ENCODE data around the gene YARS1.
"Not testable (repeated sequence)": the region's sequence is repeated elsewhere in the genome, so short reads cannot be mapped to it uniquely, and the experiment has no call there.

YARS1 gene

DNA sequence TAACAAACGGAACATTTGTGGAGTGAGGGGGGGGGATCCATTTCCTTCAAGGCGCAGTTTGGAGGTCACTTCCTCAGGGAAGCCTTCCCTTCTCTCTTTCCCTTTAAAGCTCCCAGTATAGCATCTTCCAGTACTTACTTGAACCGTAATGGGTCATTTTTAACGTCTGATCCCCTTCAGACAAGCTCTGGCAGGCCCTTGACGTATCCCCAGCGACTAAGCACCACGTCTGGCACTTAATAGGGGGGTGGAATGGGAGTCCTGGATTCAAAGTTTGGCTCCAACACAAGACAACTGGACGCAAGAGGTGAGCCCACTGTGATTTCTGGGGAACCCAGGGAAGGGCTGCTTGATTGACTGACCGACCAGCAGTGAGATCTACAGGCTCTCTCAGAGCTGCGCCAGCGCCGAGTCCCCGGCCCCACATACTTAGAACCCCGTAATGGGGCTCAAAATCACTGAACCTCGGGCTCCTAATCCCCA is 441 bp downstream of the YARS1 start:
- no peak for DNase-seq

DNA sequence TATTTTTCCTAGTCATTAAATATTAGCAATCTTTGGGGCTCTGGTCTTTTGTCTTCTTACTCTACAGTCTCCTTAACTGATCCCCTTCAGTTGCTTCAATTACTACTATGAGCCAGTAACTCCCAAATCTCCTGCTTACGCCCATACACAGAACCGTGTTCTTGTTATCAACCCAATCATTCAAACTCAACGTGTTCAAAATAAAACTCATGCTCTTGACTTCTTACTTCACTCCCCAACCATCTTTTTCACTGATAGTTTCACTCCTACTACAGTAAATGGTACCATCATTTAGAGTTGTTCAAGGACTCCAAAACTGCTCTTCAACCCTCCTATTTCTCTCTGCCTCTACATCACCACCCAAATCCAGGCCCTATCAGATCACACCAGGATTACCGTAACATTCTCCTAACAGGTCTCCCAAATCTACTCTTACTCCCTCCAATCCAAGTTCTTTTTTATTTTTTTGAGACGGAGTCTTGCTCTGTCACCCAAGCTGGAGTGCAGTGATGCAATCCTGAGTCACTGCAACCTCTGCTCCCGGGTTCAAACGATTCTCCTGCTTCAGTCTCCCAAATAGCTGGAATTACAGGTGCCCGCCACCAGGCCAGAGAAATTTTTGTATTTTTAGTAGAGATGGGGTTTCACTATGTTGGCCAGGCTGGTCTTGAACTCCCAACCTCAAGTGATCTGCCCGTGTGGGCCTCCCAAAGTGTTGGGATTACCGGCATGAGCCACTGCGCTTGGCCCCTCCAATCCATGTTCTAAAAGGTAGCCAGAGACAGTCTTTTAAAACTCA is 3.0 kb downstream of the YARS1 start:
- DNase-seq: no peak

DNA sequence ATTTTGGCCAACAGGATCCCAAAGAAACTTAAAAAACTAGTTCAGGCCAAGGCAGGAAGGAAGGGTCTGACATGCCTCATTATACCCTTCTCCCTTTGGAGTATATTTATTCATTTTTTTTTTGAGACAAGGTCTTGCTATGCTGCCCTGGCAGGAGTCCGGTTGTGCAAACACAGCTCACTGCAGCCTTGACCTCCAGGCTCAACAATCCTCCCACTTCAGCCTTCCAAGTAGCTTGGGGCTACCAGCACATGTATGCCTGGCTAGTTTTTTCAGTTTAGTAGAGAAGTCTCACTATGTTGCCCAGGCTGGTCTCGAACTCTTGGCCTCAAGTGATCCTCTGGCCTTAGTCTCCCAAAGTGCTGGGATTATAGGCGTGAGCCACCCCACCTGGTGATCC is 5.2 kb downstream of the YARS1 start:
- no peak for DNase-seq

DNA sequence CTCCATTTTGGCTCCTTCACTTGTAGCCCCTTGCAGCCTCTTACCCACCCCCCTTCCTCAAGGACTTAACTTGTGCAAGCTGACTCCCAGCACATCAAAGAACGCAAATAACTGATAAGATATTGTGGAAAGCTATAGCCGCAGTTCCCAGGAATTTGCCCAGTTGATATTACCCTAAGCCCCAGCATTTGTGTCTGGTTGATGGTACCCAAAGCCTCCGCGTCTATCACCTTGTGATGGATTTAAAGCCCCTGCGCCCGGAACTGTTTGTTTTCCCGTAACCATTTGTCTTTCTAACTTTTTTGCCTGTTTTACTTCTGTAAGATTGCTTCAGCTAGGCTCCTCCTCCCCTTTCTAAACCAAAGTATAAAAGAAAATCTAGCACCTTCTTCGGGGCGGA is 5.9 kb downstream of the YARS1 start:
- no peak for DNase-seq

DNA sequence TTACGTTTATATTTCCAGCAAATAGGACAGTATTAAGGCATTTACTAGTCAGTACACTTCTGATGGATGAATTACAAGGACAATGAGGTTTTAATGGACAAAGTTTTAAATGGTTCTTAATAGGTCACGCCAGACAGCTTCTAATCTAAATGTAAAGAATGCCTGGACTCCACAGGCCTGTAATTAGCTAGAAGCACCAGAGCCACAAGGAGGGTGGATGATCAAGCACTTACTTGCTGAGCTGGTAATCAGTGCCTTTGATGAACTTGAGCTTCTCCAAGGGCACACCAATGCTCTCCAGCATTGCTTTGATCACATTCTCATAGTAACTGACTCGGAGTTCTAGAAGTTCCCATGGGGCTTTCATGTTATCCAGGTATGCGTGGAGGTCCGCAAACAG is 6.8 kb downstream of the YARS1 start:
- DNase-seq: no peak

DNA sequence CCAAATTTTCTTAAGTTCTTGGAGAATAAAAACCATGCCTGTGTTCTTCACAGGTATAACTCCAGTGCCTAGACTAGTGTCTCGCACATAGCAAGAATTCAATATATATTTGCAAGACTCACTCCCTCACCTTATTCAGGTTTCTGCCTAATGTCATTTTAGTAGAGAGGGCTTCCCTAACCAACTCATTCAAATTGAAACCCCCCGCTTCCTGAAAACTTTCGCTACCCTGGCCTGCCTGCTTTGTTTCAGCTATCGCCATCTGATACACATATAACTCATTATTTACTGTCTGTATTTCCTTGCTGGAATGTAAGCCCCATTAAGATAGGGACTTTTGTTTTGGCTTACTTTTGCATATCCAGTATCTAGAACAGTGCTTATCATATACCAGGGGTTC is 8.6 kb downstream of the YARS1 start:
- DNase-seq: no peak

DNA sequence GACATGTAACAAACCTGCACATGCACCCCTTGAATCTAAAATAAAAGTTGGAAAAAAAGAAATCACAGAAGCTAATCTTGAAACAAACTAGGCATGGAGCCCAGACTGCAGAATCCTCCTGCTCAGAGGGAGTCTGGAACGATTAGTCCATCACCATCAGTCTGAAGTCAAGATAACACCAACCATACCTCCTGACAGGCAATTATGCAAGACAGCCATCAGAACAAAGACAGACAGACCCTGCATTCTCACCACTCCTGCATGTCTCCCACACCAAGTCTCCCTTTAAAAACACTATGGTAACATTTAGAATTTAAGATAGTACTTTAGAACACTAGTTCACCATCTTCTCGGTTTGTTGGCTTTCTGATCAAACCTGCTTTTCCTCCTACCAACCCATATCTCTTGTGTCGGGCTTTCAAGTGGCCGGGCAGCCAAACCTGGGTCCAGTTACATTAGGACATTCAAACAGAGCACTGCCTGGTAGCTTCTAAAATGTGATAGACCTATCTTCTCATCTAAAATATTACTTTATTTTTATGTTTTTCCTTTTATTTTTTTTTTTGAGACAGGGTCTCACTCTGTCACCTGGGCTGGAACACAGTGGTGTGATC is 10.1 kb downstream of the YARS1 start:
- DNase-seq: no peak

DNA sequence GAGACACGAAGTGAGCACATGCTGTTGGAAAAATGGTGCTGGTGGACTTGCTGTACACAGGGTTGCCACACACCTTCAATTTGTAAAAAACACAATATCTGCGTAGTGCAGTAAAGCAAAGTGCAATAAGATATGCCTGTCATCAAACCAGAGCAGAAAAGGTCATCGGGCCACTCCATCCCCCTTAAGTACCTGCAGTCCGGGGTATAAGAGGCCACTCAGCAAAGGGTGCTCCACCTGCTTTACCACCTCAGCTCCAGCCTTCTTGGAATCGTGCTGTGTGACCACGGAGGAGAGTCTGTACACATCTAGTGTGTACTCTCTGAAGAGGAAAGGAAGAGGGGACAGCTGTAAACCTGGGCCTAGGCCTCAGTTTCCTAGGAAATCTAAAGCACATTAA is 10.9 kb downstream of the YARS1 start:
- DNase-seq: no peak

DNA sequence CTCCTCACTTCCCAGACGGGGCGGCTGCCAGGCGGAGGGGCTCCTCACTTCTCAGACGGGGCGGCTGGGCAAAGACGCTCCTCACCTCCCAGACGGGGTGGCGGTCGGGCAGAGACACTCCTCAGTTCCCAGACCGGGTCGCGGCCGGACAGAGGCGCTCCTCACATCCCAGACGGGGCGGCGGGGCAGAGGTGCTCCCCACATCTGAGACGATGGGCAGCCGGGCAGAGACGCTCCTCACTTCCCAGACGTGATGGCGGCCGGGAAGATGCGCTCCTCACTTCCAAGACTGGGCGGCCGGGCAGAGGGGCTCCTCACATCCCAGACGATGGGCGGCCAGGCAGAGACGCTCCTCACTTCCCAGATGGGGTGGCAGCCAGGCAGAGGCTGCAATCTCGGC is 12.7 kb downstream of the YARS1 start:
- DNase-seq: not testable (repeated sequence)

DNA sequence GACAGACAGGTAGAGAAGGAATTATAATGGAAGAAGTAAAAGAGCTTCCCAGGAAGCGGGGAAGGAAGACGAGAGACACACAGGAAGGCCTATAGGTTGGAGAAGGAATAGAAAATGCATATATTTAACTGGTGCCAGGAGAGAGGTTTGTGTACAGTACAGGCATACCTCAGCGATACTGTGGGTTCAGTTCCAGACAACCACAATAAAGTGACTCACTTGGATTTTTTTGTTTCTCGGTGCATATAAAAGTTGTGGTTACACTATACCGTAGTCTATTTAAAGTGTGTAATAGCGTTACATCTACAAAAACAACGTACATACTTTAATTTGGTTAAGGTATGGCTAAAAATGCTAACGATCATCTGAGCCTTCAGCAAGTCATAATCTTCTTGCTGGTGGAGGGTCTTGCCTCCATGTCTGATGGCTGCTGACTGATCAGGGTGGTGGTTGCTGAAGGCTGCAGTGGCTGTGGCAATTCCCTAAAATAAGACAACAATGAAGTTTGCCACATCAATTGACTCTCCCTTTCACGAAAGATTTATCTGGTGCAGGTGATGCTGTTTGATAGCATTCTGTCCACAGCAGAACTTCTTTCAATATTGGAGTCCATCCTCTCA is 16.0 kb downstream of the YARS1 start:
- DNase-seq: no peak

DNA sequence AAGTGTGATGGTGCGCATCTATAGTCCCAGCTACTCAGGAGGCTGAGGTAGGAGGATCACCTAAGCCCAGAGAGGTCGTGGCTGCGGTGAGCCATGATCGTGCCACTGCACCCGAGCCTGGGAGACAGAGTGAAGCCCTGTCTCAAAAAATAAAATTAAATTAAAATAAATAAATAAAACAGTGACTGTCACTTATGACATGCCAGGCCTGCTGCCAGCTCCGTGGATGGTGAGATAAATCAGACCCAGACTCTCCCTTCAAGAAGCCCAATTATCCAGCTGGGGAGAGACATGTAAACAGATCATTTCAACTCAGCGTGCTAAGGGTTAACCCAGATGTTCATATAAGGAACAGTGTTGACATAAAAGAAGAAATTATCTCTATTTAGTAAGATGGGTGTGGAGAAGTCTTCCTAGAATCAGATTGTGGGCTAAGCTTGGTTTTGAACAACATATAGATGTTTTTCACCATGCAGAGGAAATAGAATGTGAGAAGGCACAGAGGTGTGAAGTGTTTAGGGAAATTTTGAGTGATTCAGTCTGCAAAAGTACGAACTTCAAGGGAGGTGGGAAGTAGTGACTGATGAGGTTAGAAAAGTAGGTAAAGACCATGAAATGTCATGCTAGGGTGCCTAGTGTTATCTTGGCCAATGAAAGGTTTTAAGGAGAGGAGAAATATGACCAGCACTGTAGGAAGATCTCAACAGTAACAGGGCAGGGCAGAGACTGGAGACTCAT is 18.3 kb downstream of the YARS1 start:
- no peak for DNase-seq

DNA sequence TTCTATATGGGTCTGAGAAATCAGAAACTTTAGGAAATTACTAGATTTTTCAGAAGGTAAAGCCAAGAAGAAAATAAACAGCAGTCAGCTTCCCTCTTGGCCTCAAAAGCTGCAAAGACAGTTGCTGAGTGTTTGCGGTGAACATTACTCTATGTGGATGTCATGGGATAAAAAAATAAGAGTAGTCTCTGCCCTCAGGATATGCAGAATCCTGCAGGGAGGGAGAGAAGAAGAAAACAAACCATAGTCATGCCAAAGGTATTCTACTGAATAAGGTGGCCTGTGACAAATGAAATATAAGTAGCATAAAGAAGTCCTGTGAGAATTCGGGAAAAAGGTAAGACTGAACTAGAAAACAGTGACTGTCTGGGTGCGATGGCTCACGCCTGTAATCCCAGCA is 19.0 kb downstream of the YARS1 start:
- no peak for DNase-seq

DNA sequence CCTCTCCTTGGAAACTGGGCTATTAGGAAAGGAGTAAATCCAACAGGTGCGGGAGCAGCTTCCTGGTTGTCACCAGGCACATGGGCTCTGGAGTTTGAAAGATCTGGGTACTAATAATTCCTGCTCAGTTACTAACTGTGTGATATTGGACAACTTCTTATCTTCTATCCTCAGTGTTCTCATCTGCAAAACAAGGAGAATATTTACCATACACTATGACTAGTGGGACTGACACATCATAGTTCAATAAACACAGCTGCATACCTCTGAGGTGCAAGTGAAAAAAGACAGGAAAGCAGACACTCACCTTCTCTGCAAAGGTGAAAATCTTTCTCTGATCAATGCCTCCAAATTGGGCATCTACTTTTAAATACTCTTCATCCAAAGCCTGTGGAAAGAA is 19.7 kb downstream of the YARS1 start:
- DNase-seq: no peak

DNA sequence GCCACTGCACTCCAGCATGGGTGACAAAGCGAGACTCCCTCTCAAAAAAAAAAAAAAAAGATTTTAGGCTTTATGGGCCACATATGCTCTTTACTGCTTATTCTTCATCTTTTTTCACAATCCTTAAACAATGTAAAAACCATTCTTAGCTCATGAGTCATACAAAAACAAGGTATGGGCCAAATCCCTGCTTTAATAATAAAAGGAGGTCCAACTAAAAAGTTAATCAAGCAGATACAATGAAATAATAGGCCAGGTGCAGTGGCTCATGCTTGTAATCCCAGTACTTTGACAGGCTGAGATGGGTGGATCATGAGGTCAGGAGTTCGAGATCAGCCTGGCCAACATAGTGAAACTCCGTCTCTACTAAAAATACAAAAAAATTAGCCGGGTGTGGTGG is 21.4 kb downstream of the YARS1 start:
- not testable (repeated sequence) for DNase-seq

DNA sequence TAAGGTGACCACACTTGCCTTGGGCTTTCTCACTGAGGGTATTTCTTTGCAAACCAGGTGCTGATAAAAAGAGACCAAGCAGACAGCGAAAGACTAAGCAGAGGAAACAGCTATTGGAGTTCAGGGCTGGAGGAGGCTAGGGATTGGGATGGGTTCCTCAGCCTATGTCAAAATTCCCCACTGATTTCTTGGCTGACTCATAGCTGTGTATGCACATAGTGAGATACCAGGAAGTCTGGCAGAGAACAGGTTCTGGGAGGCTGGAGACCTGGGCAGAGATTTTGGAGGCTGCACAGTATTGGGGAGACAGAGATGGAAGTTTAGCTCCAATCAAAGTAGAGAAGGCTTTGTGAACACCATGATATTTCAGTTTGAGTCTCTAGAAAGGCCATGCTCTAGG is 25.3 kb downstream of the YARS1 start:
- no peak for DNase-seq

DNA sequence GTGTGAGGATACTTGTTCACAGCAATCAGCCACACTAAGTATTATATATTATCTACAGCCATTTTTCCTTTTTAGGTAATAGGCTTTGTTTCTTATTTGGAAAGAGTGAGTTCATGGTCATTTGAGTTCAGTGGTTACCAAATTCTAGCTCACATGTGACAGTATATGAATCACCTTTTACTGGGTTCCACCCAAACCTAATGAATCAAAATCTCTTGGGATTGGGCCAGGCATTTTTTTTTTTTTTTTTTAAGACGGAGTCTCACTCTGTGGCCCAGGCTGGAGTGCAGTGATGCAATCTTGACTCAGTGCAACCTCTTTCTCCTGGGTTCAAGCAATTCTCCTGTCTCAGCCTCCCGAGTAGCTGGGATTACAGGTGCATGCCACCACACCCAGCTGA is 27.8 kb downstream of the YARS1 start:
- not testable (repeated sequence) for DNase-seq

DNA sequence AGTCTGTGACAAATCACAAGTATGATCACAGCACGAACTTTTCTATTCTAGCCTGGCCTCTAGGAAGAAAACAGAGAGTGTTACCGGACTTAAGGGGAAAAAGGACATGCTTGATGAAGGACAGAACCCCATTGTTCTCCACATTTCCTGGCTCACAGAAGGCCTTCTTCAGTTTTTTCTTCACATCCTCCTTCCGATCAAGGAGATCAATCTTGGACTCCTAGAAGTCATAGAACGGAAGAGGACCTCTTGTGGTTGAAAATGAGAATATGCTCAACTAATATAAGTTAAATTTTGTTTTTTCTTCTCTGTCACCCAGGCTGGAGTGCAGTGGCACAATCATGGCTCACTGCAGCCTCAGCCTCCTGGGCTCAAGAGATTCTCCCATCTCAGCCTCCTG is 30.3 kb downstream of the YARS1 start:
- DNase-seq: no peak

DNA sequence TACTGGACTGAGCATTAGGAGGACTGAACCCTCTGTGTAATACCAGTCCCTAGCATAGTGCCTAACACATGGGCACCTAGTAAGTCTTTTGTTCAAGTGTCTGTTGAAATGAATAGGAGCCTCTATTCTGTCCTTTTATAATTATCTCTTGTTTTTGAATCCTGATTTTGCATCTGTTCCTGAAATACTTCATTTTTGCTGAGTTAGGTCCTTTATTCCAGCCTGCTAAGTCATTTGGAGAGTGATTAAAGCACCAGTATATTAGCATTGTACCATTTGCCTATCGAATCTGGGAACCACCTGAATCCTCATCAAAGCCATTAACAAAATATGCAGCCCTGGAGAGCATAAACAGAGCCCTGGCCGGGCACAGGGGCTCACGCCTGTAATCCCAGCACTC is 32.3 kb downstream of the YARS1 start:
- DNase-seq: no peak

DNA sequence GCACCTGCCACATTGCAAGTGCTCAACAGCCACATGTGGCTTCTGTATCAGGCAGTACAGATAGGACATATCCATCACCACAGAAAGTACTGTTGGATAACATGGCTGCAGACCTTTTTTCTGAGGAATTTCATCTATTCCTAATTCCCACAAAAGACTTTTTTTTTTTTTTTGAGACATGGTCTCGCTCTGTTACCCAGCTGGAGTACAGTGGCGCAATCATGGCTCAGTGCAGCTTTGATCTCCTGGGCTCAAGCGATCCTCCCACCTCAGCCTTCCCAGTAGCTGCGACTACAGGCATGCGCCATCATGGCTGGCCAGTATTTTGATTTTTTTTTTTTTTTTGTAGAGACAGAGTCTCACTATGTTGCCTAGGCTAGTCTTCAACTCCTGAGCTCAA is 33.3 kb downstream of the YARS1 start:
- no peak for DNase-seq

DNA sequence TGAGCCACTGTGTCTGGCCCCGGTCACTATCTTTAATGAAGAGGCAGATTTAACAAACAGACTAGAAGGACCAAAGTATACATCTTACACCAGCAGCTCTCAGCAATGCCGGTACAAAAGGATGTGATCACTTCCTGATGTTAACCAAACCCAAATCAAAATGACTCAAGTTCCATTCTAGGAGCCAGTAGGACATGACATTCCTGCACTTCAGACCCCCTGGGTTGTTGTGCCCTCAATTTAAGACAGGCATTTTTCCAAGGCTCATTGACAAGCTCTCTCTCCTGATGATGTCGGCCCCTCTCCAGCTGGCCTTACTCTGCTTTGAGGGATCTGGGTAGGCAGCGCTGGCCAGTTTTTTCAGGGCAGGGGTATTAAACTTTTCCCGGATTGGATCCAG is 35.1 kb downstream of the YARS1 start:
- DNase-seq: no peak

DNA sequence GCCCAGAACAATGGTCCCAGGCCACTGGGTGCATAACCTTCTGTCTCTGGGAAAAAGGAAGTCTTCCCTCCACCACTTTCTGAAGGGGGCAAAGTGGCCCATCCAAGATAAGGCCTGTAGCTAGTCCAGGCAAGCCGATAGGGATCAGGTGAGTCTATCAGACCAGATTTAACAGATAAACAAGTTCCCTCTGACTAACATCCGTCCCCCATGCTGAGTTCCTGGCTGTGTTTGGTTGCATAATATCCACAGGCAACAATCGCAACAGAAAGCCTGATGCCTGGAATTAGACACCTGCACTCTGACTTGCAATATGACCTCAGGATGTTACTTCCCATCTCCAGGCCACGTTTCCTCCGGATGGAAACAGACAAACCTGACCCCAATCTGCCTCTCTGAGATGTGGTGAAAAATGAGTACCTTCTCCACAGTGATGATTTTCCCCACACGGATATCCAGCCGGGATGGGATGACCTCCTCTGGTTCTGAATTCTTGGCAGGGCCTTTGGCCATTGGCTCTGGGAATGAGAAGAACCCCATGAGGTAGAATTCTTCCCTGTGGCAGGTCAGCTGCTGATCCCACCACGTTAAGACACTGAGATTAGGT is 36.4 kb downstream of the YARS1 start:
- DNase-seq: no peak

DNA sequence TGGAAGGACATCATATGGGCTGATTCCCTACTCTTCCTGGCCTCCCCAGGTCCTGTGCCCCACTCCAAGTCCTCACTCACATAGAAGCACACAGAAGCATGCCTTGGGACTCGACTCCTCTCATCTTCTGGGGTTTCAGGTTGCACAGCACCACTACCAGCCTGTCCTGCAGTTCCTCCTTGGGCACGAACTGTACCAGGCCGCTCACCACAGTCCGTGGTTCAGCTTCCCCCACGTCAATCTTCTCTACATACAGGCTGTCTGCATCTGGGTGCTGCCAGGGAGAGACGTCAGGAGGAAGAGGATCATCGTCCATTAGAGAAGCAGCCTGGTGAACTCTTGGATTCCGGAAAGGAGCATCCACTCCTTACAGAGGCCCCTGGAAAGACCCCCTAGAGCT is 37.2 kb downstream of the YARS1 start:
- DNase-seq: no peak

DNA sequence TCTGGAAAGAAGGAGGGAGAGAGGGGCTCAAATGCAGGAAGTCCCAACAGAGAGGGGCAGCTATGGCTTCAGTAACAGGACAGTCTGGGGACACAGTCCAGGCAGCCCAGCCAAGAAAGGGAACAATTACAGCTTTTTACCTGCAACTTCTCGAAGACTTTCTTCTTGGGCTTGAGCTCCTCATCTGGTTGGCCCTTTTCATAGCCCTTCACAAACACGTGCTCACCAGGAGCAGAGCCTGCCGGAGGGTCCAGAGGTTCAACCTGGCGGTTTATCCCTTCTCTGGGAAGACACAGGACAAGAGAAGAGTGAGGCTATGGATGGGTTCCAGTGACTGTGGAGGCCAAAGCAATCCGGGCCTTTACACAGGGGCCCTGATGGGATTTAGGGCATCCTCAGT is 37.9 kb downstream of the YARS1 start:
- DNase-seq: no peak
